Liver (tissue), 9 donors: ENCODE results near the gene CDK16. TPM values are rescaled to one million over a fixed set of nuclear protein-coding genes. Genes with fewer than 3 reads are reported as not detected.

ENCODE experiments used
- DNase-seq: peaks from one replicate; pipeline ENCODE4 v3.0.0-alpha.2; 2017; ENCODE audit warnings: low spot score
- H3K27ac ChIP-seq, 2 donors: one replicate each; pipeline ENCODE4 v1.7.0; 2013; ENCODE audit warnings: inconsistent platforms in 2 of 2, low read length in 2 of 2, control low read depth in 1 of 2, low read depth in 1 of 2, mild to moderate bottlenecking in 1 of 2
- H3K27me3 ChIP-seq, 4 donors: one replicate each; pipeline versions ENCODE4 v1.6.1 to v1.7.0; 2013; ENCODE audit warnings: low read length in 3 of 4, inconsistent platforms in 1 of 4, mild to moderate bottlenecking in 1 of 4, moderate library complexity in 1 of 4; ENCODE audit not compliant: control insufficient read depth in 4 of 4, insufficient read depth in 4 of 4
- H3K36me3 ChIP-seq, 4 donors: one replicate each; pipeline versions ENCODE4 v1.6.1 to v1.7.0; 2013; ENCODE audit warnings: low read length in 3 of 4, mild to moderate bottlenecking in 3 of 4, low read depth in 1 of 4, moderate library complexity in 1 of 4; ENCODE audit not compliant: control insufficient read depth in 4 of 4, insufficient read depth in 3 of 4
- H3K4me1 ChIP-seq, 4 donors: one replicate each; pipeline versions ENCODE4 v1.6.1 to v1.7.0; 2013; ENCODE audit warnings: low read length in 3 of 4, mild to moderate bottlenecking in 3 of 4, moderate library complexity in 1 of 4; ENCODE audit not compliant: control insufficient read depth in 4 of 4, insufficient read depth in 4 of 4
- H3K4me3 ChIP-seq, 3 donors: one replicate each; pipeline versions ENCODE4 v1.6.1 to v1.7.0; 2013; ENCODE audit warnings: low read length in 3 of 3, control low read depth in 1 of 3, low read depth in 1 of 3, mild to moderate bottlenecking in 1 of 3
- H3K9ac ChIP-seq, 2 donors: one replicate each; pipeline ENCODE4 v1.7.0; 2013; ENCODE audit warnings: low read length in 2 of 2, mild to moderate bottlenecking in 2 of 2, moderate library complexity in 2 of 2, control low read depth in 1 of 2, low read depth in 1 of 2
- H3K9me3 ChIP-seq, 4 donors: one replicate each; pipeline versions ENCODE4 v1.6.1 to v1.7.0; 2013; ENCODE audit warnings: low read length in 3 of 4; ENCODE audit not compliant: control insufficient read depth in 4 of 4
- ATF3 ChIP-seq: IDR thresholded peaks from 2 replicates; pipeline ENCODE4 v1.6.1; 2016; ENCODE audit warnings: antibody characterized with exemption
- CTCF ChIP-seq: fragments of 150-350 bp; IDR thresholded peaks from 2 replicates; pipeline ENCODE4 v1.5.1; 2017; ENCODE audit warnings: improper control_type of control experiment, low read depth, low read length; ENCODE audit not compliant: missing input control
- EGR1 ChIP-seq, 2 donors: IDR thresholded peaks; 2 replicates each; pipeline ENCODE4 v1.6.1; 2016 to 2018; ENCODE audit warnings: antibody characterized with exemption in 2 of 2, low read depth in 2 of 2
- FOXA1 ChIP-seq: IDR thresholded peaks from 2 replicates; pipeline ENCODE4 v1.6.1; 2016; ENCODE audit warnings: antibody characterized with exemption
- FOXA2 ChIP-seq: IDR thresholded peaks from 2 replicates; pipeline ENCODE4 v1.6.1; 2016; ENCODE audit warnings: antibody characterized with exemption
- GABPA ChIP-seq, 2 donors: IDR thresholded peaks in 1 of 2; conservative IDR thresholded peaks in 1 of 2; 2 replicates each; pipeline ENCODE4 v1.6.1; 2016; ENCODE audit warnings: antibody characterized with exemption in 2 of 2, mild to moderate bottlenecking in 1 of 2, moderate library complexity in 1 of 2
- HNF4A ChIP-seq, 2 donors: conservative IDR thresholded peaks; 2 replicates each; pipeline ENCODE4 v1.6.1; 2016; ENCODE audit warnings: antibody characterized with exemption in 2 of 2, mild to moderate bottlenecking in 2 of 2
- HNF4G ChIP-seq: IDR thresholded peaks from 2 replicates; pipeline ENCODE4 v1.6.1; 2016; ENCODE audit warnings: antibody characterized with exemption
- MAX ChIP-seq: IDR thresholded peaks from 2 replicates; pipeline ENCODE4 v1.6.1; 2016; ENCODE audit warnings: antibody characterized with exemption
- RAD21 ChIP-seq, 2 donors: IDR thresholded peaks; 2 replicates each; pipeline ENCODE4 v1.6.1; 2016; ENCODE audit warnings: antibody characterized with exemption in 2 of 2, mild to moderate bottlenecking in 2 of 2
- REST ChIP-seq: IDR thresholded peaks from 2 replicates; pipeline ENCODE4 v1.6.1; 2016; ENCODE audit warnings: antibody characterized with exemption, mild to moderate bottlenecking
- RXRA ChIP-seq, 2 donors: IDR thresholded peaks; 2 replicates each; pipeline ENCODE4 v1.6.1; 2017 to 2018; ENCODE audit warnings: antibody characterized with exemption in 2 of 2, mild to moderate bottlenecking in 1 of 2
- SP1 ChIP-seq: IDR thresholded peaks from 2 replicates; pipeline ENCODE4 v1.6.1; 2018; ENCODE audit warnings: antibody characterized with exemption, mild to moderate bottlenecking
- TAF1 ChIP-seq: conservative IDR thresholded peaks from 2 replicates; pipeline ENCODE4 v1.6.1; 2016; ENCODE audit warnings: antibody characterized with exemption, mild to moderate bottlenecking
- YY1 ChIP-seq: IDR thresholded peaks from 2 replicates; pipeline ENCODE4 v1.6.1; 2016; ENCODE audit warnings: antibody characterized with exemption, mild to moderate bottlenecking
- ZBTB33 ChIP-seq: IDR thresholded peaks from 2 replicates; pipeline ENCODE4 v1.6.1; 2016; ENCODE audit warnings: antibody characterized with exemption
- WGBS: extraction: QIAGEN DNeasy Blood & Tissue Kit; methylation state at CpG from one replicate; pipeline ENCODE4 v1.1.7; 2013; 5-methylcytosine and 5-hydroxymethylcytosine counted together
- polyA plus RNA-seq, 2 donors: library from polyadenylated mRNA; stranded (reverse) in 1 of 2; unstranded in 1 of 2; fragments of 200-250 nt in 1 of 2; fragments of >200 nt in 1 of 2; fragmentation: Nextera tagmentation in 1 of 2; extraction: Ambion mirVana in 1 of 2; gene quantifications; one replicate each; pipeline versions ENCODE4 v1.2.1 to v1.2.3, GENCODE V29; 2013 to 2015
- total RNA-seq, 2 donors: library from RNA; depleted of rRNA; stranded (reverse); fragments of >200 nt; gene quantifications; one replicate each; pipeline ENCODE4 v1.2.3, GENCODE V29; 2014
- donor health status: healthy.
- donor health status: healthy.
- donor health status: healthy.
- donor health status: healthy.
- donor health status: healthy.

CDK16 gene
- total and polyA plus RNA-seq, 4 donors, result 10.8 to 31.1 (median 19.9) TPM

GRCh38 chrX:47172549-47172948 lies 45.9 kb upstream of the CDK16 start:
- H3K9ac ChIP-seq, result no peak overlapping the region
- no peak overlapping the region for H3K27ac ChIP-seq
- H3K4me1 ChIP-seq, result no peaks in the 10 kb centered on the region
- DNase-seq, result no peak
- no peaks in the 10 kb centered on the region for H3K9me3 ChIP-seq
- H3K4me3 ChIP-seq, result no peak overlapping the region
- peaks cover 6 to 40% (median 12%) of the 10 kb centered on the region in 4 donors for H3K36me3 ChIP-seq
- 96% methylated on average over 7 of the region's 7 CpGs for WGBS
- TF ChIP-seq REST (no peak), ZBTB33 (no peak), SP1 (no peak), ATF3 (no peak), FOXA2 (no peak), YY1 (no peak), GABPA (IDR thresholded peaks at IDR 0.05 in 1 of 2, conservative IDR thresholded peaks at IDR 0.05 in 1 of 2) (no peak), CTCF (no peak), MAX (no peak)
- no peaks in the 10 kb centered on the region for H3K27me3 ChIP-seq

- no peak overlapping the region for H3K4me3 ChIP-seq
- no peaks in the 10 kb centered on the region for H3K27me3 ChIP-seq
- no peak for DNase-seq
- peaks cover 9 to 45% (median 14%) of the 10 kb centered on the region in 4 donors for H3K36me3 ChIP-seq
- H3K27ac ChIP-seq, result no peak overlapping the region
- 92% methylated on average over 18 of the region's 18 CpGs for WGBS
- no peak overlapping the region for H3K9ac ChIP-seq
- H3K9me3 ChIP-seq, result no peaks in the 10 kb centered on the region
- no peaks in the 10 kb centered on the region for H3K4me1 ChIP-seq
- TF ChIP-seq ATF3 (no peak), TAF1 (no peak), FOXA2 (no peak), GABPA (IDR thresholded peaks at IDR 0.05 in 1 of 2, conservative IDR thresholded peaks at IDR 0.05 in 1 of 2) (no peak), RAD21 (IDR thresholded peaks at IDR 0.05) (no peak), YY1 (no peak), EGR1 (IDR thresholded peaks at IDR 0.05; ENCODE audit: low read depth in 2 of 2) (no peak), MAX (no peak), HNF4A (conservative IDR thresholded peaks at IDR 0.05) (no peak), SP1 (no peak), FOXA1 (no peak), RXRA (IDR thresholded peaks at IDR 0.05) (no peak), REST (no peak), HNF4G (no peak)
Measured at GRCh38 chrX:47172971-47173792, 45.3 kb upstream of the CDK16 start.
